ENCODE data around the gene EID2B.

GRCh38 chr19:39557811-39558623 lies 25.4 kb upstream of the EID2B start:
- no peak for TF ChIP-seq SPI1 (IDR thresholded peaks at IDR 0.05; ENCODE audit: low read depth, low read length)
- TF ChIP-seq TAF1 (IDR thresholded peaks at IDR 0.05; ENCODE audit: low read depth, low read length), result no peak
- TF ChIP-seq POLR2A (IDR thresholded peaks at IDR 0.05; ENCODE audit: low read depth, low read length), result no peak
- no peak for TF ChIP-seq POLR2AphosphoS5 (IDR thresholded peaks at IDR 0.05; ENCODE audit: low read depth, low read length)
